ENCODE results near the gene MARCHF2. TPM values are rescaled to one million over a fixed set of nuclear protein-coding genes. Genes with fewer than 3 reads are reported as not detected.
"Not testable (repeated sequence)": the region's sequence is repeated elsewhere in the genome, so short reads cannot be mapped to it uniquely, and the experiment has no call there.

MARCHF2 gene
- total RNA-seq, 1 experiment from 2014 or later = 27.5 TPM

DNA sequence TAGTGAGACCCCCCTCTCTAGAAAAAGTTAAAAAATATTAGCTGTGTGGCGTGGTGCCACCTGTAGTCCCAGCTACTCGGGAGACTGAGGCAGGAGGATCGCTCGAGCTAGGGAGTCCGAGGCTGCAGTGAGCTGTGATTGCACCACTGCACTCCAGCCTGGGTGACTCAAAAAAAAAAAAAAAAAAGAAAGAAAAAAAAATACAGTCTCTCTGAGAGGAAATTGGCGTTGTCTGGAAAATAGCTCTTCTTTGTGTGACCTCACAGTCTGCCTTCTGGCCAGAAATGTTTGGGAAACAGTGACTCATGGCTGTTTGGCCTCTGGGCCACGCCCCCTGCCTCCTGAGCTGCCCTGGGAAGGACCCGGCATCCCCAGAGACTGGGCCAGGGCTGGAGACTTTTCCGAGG lies 10.7 kb downstream of the MARCHF2 start:
- H3K79me2 ChIP-seq (ENCODE audit: insufficient read depth, low read length) = no peaks in the 10 kb centered on the region
- no peak overlapping the region for H2BK12ac ChIP-seq (ENCODE audit: insufficient read length, low read depth, low read length)
- peak overlapping the region in 2 of 3 experiments; percentile 24 to 57; a peak in 1 of 7 replicates for H3K27ac Mint-ChIP-seq
- no peak overlapping the region for H2BK15ac ChIP-seq (ENCODE audit: low read depth, low read length)
- no peak overlapping the region for H3K27ac ChIP-seq (ENCODE audit: insufficient read length, low read depth, low read length)
- no peak overlapping the region for H3K4me3 Mint-ChIP-seq
- H4K8ac ChIP-seq (replicated peaks; ENCODE audit: insufficient read length, low read depth, low read length) = no peak overlapping the region
- no peak overlapping the region for H2AK5ac ChIP-seq (ENCODE audit: insufficient read length, low read length)
- H3K9me3 Mint-ChIP-seq = no peaks in the 10 kb centered on the region; a peak in 1 of 5 replicates
- H3K18ac ChIP-seq (ENCODE audit: insufficient read length, low read depth, low read length) = no peak overlapping the region
- no peak overlapping the region for H2BK5ac ChIP-seq (ENCODE audit: insufficient read length, low read length)
- H3K23ac ChIP-seq (ENCODE audit: insufficient read length, low read depth, low read length) = no peak overlapping the region
- no peaks in the 10 kb centered on the region for H3K79me1 ChIP-seq (ENCODE audit: insufficient read depth, low read depth, low read length, poor library complexity, severe bottlenecking)
- TF ChIP-seq, protein P1, sequence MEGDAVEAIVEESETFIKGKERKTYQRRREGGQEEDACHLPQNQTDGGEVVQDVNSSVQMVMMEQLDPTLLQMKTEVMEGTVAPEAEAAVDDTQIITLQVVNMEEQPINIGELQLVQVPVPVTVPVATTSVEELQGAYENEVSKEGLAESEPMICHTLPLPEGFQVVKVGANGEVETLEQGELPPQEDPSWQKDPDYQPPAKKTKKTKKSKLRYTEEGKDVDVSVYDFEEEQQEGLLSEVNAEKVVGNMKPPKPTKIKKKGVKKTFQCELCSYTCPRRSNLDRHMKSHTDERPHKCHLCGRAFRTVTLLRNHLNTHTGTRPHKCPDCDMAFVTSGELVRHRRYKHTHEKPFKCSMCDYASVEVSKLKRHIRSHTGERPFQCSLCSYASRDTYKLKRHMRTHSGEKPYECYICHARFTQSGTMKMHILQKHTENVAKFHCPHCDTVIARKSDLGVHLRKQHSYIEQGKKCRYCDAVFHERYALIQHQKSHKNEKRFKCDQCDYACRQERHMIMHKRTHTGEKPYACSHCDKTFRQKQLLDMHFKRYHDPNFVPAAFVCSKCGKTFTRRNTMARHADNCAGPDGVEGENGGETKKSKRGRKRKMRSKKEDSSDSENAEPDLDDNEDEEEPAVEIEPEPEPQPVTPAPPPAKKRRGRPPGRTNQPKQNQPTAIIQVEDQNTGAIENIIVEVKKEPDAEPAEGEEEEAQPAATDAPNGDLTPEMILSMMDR (conservative IDR thresholded peaks at IDR 0.05) = no peak
- H3K9ac ChIP-seq (ENCODE audit: extremely low read depth, insufficient read length, low read length) = no peak overlapping the region
- no peaks in the 10 kb centered on the region for H3K23me2 ChIP-seq (ENCODE audit: insufficient read length, low read depth, low read length, poor library complexity, severe bottlenecking)
- no peak overlapping the region for H2BK120ac ChIP-seq (ENCODE audit: low read depth, low read length, poor library complexity, severe bottlenecking)
- no peak overlapping the region for H4K5ac ChIP-seq (ENCODE audit: insufficient read length, low read depth, low read length)
- no peaks in the 10 kb centered on the region for H3K4me1 ChIP-seq (ENCODE audit: insufficient read depth, low read length)
- peaks cover 4 to 12% (median 4%) of the 10 kb centered on the region in 3 experiments; a peak in 4 of 7 replicates for H3K36me3 Mint-ChIP-seq (ENCODE audit: insufficient read depth in 1 of 3, low read depth in 3 of 3)
- H4K20me1 ChIP-seq (ENCODE audit: control insufficient read depth, insufficient read depth, insufficient read length) = no peaks in the 10 kb centered on the region
- no peak overlapping the region for H2BK20ac ChIP-seq (ENCODE audit: low read depth, low read length, poor library complexity, severe bottlenecking)
- DNase-seq = peak; percentile 66
- H3K27me3 Mint-ChIP-seq (ENCODE audit: low read depth) = no peaks in the 10 kb centered on the region
- no peak overlapping the region for H3K4ac ChIP-seq (ENCODE audit: low read depth, low read length)
- WGBS (ENCODE audit: extremely low coverage, insufficient read length, low lambda C conversion rate) = no CpG with 5 or more reads among the region's 9 CpGs
- peaks cover 0 to 4% of the 10 kb centered on the region in 2 experiments; a peak in 1 of 4 replicates for H3K4me1 Mint-ChIP-seq
- H3K56ac ChIP-seq (ENCODE audit: insufficient read length, low read depth, low read length) = no peak overlapping the region
- no peaks in the 10 kb centered on the region for H3K27me3 ChIP-seq (ENCODE audit: insufficient read depth, low read length)
- no peak overlapping the region for H3T11ph ChIP-seq (ENCODE audit: low read length)
- no peak overlapping the region for H4K91ac ChIP-seq (ENCODE audit: insufficient read length, low read depth, low read length)
- no peak overlapping the region for H2AFZ ChIP-seq (ENCODE audit: low read length)
- H3K9me3 ChIP-seq (ENCODE audit: control insufficient read depth, low read depth, low read length) = no peaks in the 10 kb centered on the region
- H3K4me2 ChIP-seq (ENCODE audit: insufficient read depth, insufficient read length, low read length) = no peak overlapping the region
- H3K14ac ChIP-seq (ENCODE audit: insufficient read depth, low read length) = no peak overlapping the region

DNA sequence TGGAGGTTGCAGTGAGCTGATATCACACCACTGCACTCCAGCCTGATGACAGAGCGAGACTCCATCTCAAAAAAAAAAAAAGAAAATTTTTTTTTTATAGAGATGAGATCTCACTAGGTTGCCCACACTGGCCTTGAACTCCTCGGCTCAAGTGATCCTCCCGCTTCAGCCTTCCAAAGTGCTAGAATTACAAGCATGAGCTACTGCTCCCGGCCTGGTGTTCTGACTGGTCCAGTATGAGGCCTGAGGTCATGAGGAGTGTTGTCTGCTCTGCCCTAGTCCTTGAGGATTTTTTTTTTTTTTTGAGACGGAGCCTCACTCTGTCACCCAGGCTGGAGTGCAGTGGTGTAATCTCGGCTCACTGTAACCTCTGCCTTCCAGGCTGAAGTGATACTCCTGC lies 12.2 kb downstream of the MARCHF2 start:
- not testable (repeated sequence) for DNase-seq; H3K23ac ChIP-seq (ENCODE audit: insufficient read length, low read depth, low read length); H3K4me1 ChIP-seq (ENCODE audit: insufficient read depth, low read length); H3K79me1 ChIP-seq (ENCODE audit: insufficient read depth, low read depth, low read length, poor library complexity, severe bottlenecking); H3K4me3 Mint-ChIP-seq; H3K27me3 Mint-ChIP-seq (ENCODE audit: low read depth); H3K27ac ChIP-seq (ENCODE audit: insufficient read length, low read depth, low read length); H2AFZ ChIP-seq (ENCODE audit: low read length); H4K8ac ChIP-seq (replicated peaks; ENCODE audit: insufficient read length, low read depth, low read length); H3K4me2 ChIP-seq (ENCODE audit: insufficient read depth, insufficient read length, low read length); H3K9me3 ChIP-seq (ENCODE audit: control insufficient read depth, low read depth, low read length); H2BK120ac ChIP-seq (ENCODE audit: low read depth, low read length, poor library complexity, severe bottlenecking); H3K79me2 ChIP-seq (ENCODE audit: insufficient read depth, low read length); H3K9ac ChIP-seq (ENCODE audit: extremely low read depth, insufficient read length, low read length); H3K14ac ChIP-seq (ENCODE audit: insufficient read depth, low read length); H3K56ac ChIP-seq (ENCODE audit: insufficient read length, low read depth, low read length); H3K4ac ChIP-seq (ENCODE audit: low read depth, low read length); H4K91ac ChIP-seq (ENCODE audit: insufficient read length, low read depth, low read length); H3K27me3 ChIP-seq (ENCODE audit: insufficient read depth, low read length); H4K20me1 ChIP-seq (ENCODE audit: control insufficient read depth, insufficient read depth, insufficient read length); H3K23me2 ChIP-seq (ENCODE audit: insufficient read length, low read depth, low read length, poor library complexity, severe bottlenecking); H3K18ac ChIP-seq (ENCODE audit: insufficient read length, low read depth, low read length); H3K4me1 Mint-ChIP-seq; H2BK15ac ChIP-seq (ENCODE audit: low read depth, low read length); H3K27ac Mint-ChIP-seq; H2AK5ac ChIP-seq (ENCODE audit: insufficient read length, low read length); H4K5ac ChIP-seq (ENCODE audit: insufficient read length, low read depth, low read length); H2BK12ac ChIP-seq (ENCODE audit: insufficient read length, low read depth, low read length); H2BK20ac ChIP-seq (ENCODE audit: low read depth, low read length, poor library complexity, severe bottlenecking); H3K9me3 Mint-ChIP-seq; H3T11ph ChIP-seq (ENCODE audit: low read length); H2BK5ac ChIP-seq (ENCODE audit: insufficient read length, low read length)
- peaks cover 4 to 12% (median 5%) of the 10 kb centered on the region in 3 experiments; a peak in 4 of 7 replicates for H3K36me3 Mint-ChIP-seq (ENCODE audit: insufficient read depth in 1 of 3, low read depth in 3 of 3)
- WGBS (ENCODE audit: extremely low coverage, insufficient read length, low lambda C conversion rate) = no CpG with 5 or more reads among the region's 6 CpGs

Measured in H9 (cell line).